ENCODE measurements around the gene LMO1. TPM values are rescaled to one million over a fixed set of nuclear protein-coding genes. Genes with fewer than 3 reads are reported as not detected.

Gene LMO1
- total and polyA plus RNA-seq, 3 donors from 2014 or later = 1.3 to 1.5 TPM; not detected in 1

GRCh38 chr11:8268530-8269400 is 5.1 kb upstream of the LMO1 start:
- WGBS, 2 donors = 9 to 13% methylated on average over 32 to 62 of the region's 65 CpGs
- Histone ChIP-seq H3K27me3 (no peaks in the 10 kb centered on the region), H3K27ac (no peak overlapping the region), H3K36me3 (ENCODE audit: low read depth, missing control alignments) (no peaks in the 10 kb centered on the region), H3K4me1 (no peaks in the 10 kb centered on the region), H3K4me3 (peak overlapping the region; percentile 43 to 47), H3K9me3 (no peaks in the 10 kb centered on the region)
- no peak for DNase-seq
- intact Hi-C loops (cut with DNase I; ENCODE audit: low total_unique reads) = no loop called here
- TF ChIP-seq CTCF (IDR thresholded peaks at IDR 0.05) (no peak), POLR2A (IDR thresholded peaks at IDR 0.05) (no peak)

GRCh38 chr11:8267831-8268529 is 4.3 kb upstream of the LMO1 start:
- Histone ChIP-seq H3K4me1 (no peaks in the 10 kb centered on the region), H3K9me3 (no peaks in the 10 kb centered on the region), H3K4me3 (peak overlapping the region; percentile 43 to 47), H3K36me3 (ENCODE audit: low read depth, missing control alignments) (no peaks in the 10 kb centered on the region), H3K27ac (no peak overlapping the region), H3K27me3 (no peaks in the 10 kb centered on the region)
- 4 to 13% methylated on average over 9 to 41 of the region's 74 CpGs for WGBS, 2 donors
- DNase-seq = no peak
- no peak for TF ChIP-seq CTCF (IDR thresholded peaks at IDR 0.05)
- no peak for TF ChIP-seq POLR2A (IDR thresholded peaks at IDR 0.05)
- intact Hi-C loops (cut with DNase I; ENCODE audit: low total_unique reads) = no loop called here

- intact Hi-C loops (cut with DNase I; ENCODE audit: low total_unique reads) = no loop called here
- TF ChIP-seq POLR2A (IDR thresholded peaks at IDR 0.05) = no peak
- no peak for TF ChIP-seq CTCF (IDR thresholded peaks at IDR 0.05)
- H3K27ac ChIP-seq = no peak overlapping the region
- H3K4me3 ChIP-seq = no peak overlapping the region
- H3K27me3 ChIP-seq = no peaks in the 10 kb centered on the region
- WGBS, 2 donors = 63 to 84% methylated on average over 5 of the region's 5 CpGs
- DNase-seq = no peak
- no peaks in the 10 kb centered on the region for H3K4me1 ChIP-seq
- no peaks in the 10 kb centered on the region for H3K36me3 ChIP-seq (ENCODE audit: low read depth, missing control alignments)
- no peaks in the 10 kb centered on the region for H3K9me3 ChIP-seq
Measured at GRCh38 chr11:8267280-8267679, 3.6 kb upstream of the LMO1 start.

- no peak overlapping the region for H3K27ac ChIP-seq
Measured at GRCh38 chr11:8266246-8267241, 2.9 kb upstream of the LMO1 start.

More at GRCh38 chr11:8266246-8267241, 2.9 kb upstream of the LMO1 start:
- no peak overlapping the region for H3K4me3 ChIP-seq
- no peaks in the 10 kb centered on the region for H3K27me3 ChIP-seq
- TF ChIP-seq CTCF (IDR thresholded peaks at IDR 0.05) = no peak
- no peak for TF ChIP-seq POLR2A (IDR thresholded peaks at IDR 0.05)
- no peaks in the 10 kb centered on the region for H3K9me3 ChIP-seq
- intact Hi-C loops (cut with DNase I; ENCODE audit: low total_unique reads) = no loop called here
- H3K36me3 ChIP-seq (ENCODE audit: low read depth, missing control alignments) = no peaks in the 10 kb centered on the region
- DNase-seq = no peak
- 88 to 90% methylated on average over 8 to 11 of the region's 11 CpGs for WGBS, 2 donors
- no peaks in the 10 kb centered on the region for H3K4me1 ChIP-seq

Data from testis (tissue), 3 donors.